PC-3 (cell line): ENCODE measurements around the gene ASCL4. TPM values are rescaled to one million over a fixed set of nuclear protein-coding genes. Genes with fewer than 3 reads are reported as not detected.

Experiments
- ATAC-seq: fragments of 200-7000 bp; cut with Tn5 transposase; 2 replicates; pipeline ENCODE4 v1.9.1; 2020; ENCODE audit warnings: mild to moderate bottlenecking, moderate library complexity
- BruUV-seq: library from RNA; stranded (reverse); fragments of 400-500 nt; replicated peaks from 2 replicates; lab custom pipeline; 2021; lab: Mats Ljungman, UMichigan
- CTCF ChIA-PET: fragments of 300-600 bp; sonication (Branson Sonifier 250); formaldehyde crosslinking; loops from one replicate; lab custom pipeline; 2022; ENCODE audit warnings: antibody characterized with exemption; lab: Charles Lee
- POLR2A ChIA-PET: fragments of 300-600 bp; sonication (Branson Sonifier 250); formaldehyde crosslinking; loops from one replicate; lab custom pipeline; 2022; ENCODE audit warnings: antibody characterized with exemption; ENCODE audit not compliant: unreplicated experiment; lab: Charles Lee
- DNase-seq: peaks from one replicate; pipeline ENCODE4 v3.0.0-alpha.2; 2015
- H2AFZ ChIP-seq: fragments of 300-600 bp; sonication (generic); 2 replicates; pipeline ENCODE4 v1.6.0; 2016; ENCODE audit warnings: antibody characterized with exemption, low read length
- H3F3A ChIP-seq: fragments of 300-600 bp; sonication (generic); one replicate; pipeline ENCODE4 v1.6.0; 2017; ENCODE audit warnings: antibody characterized with exemption, low read length, control low read depth, mild to moderate bottlenecking; ENCODE audit not compliant: unreplicated experiment
- H3K27ac ChIP-seq: fragments of 300-600 bp; sonication (generic); 2 replicates; pipeline ENCODE4 v1.5.1; 2016; ENCODE audit warnings: mild to moderate bottlenecking, low read length
- H3K27me3 ChIP-seq: fragments of 300-600 bp; sonication (generic); 2 replicates; pipeline ENCODE4 v1.6.1; 2016; ENCODE audit warnings: low read length, mixed read lengths
- H3K36me3 ChIP-seq: fragments of 300-600 bp; sonication (generic); 2 replicates; pipeline ENCODE4 v1.6.1; 2016; ENCODE audit warnings: low read depth, mixed run types, low read length, mixed read lengths
- H3K4me1 ChIP-seq: fragments of 300-600 bp; sonication (generic); 2 replicates; pipeline ENCODE4 v1.5.1; 2016; ENCODE audit warnings: low read length; ENCODE audit not compliant: insufficient read depth
- H3K4me2 ChIP-seq: fragments of 300-600 bp; sonication (generic); 2 replicates; pipeline ENCODE4 v1.6.0; 2016; ENCODE audit warnings: low read length
- H3K4me3 ChIP-seq: fragments of 300-600 bp; sonication (generic); 2 replicates; pipeline ENCODE4 v1.5.1; 2016; ENCODE audit warnings: mild to moderate bottlenecking, low read length, mixed read lengths
- H3K79me2 ChIP-seq: fragments of 300-600 bp; sonication (generic); 2 replicates; pipeline ENCODE4 v1.6.1; 2017; ENCODE audit warnings: low read length, mixed read lengths
- H3K9ac ChIP-seq: fragments of 300-600 bp; sonication (generic); 2 replicates; pipeline ENCODE4 v1.6.0; 2016; ENCODE audit warnings: mild to moderate bottlenecking, low read length
- H3K9me2 ChIP-seq: fragments of 300-600 bp; sonication (generic); replicated peaks from 2 replicates; pipeline ENCODE4 v1.6.1; 2016; ENCODE audit warnings: mixed run types, low read length, mixed read lengths
- H3K9me3 ChIP-seq: fragments of 300-600 bp; sonication (generic); 2 replicates; pipeline ENCODE4 v1.6.1; 2016; ENCODE audit warnings: low read length, mixed read lengths
- H4K20me1 ChIP-seq: fragments of 300-600 bp; sonication (generic); 2 replicates; pipeline ENCODE4 v1.6.1; 2016; ENCODE audit warnings: low read length, mixed read lengths
- CTCF ChIP-seq: fragments of 300-600 bp; sonication (generic); conservative IDR thresholded peaks from 2 replicates; pipeline ENCODE4 v1.5.1; 2017; ENCODE audit warnings: antibody characterized with exemption, low read depth, mild to moderate bottlenecking, low read length
- EZH2 ChIP-seq: fragments of 300-600 bp; sonication (generic); IDR thresholded peaks from one replicate; pipeline ENCODE4 v1.6.1; 2017; ENCODE audit warnings: antibody characterized with exemption, mild to moderate bottlenecking, low read length; ENCODE audit not compliant: unreplicated experiment
- EZH2phosphoT487 ChIP-seq: fragments of 300-600 bp; sonication (generic); IDR thresholded peaks from 2 replicates; pipeline ENCODE4 v1.6.1; 2018; ENCODE audit warnings: mild to moderate bottlenecking, antibody characterized with exemption, low read length, borderline replicate concordance
- intact Hi-C: fragments of 100-400 bp; cut with micrococcal nuclease; formaldehyde crosslinking; loops from 2 replicates; pipeline ENCODE4 v1.9.0; 2023
- total RNA-seq: library from RNA; depleted of rRNA; stranded (reverse); fragments of >200 nt; gene quantifications from 2 replicates; pipeline ENCODE4 v1.2.3, GENCODE V29; 2014

The ASCL4 gene
- total RNA-seq, 1 experiment from 2014 or later: not detected

- H3K9me3 ChIP-seq: no peaks in the 10 kb centered on the region
- H2AFZ ChIP-seq: peak overlapping the region; percentile 89
- H3K4me2 ChIP-seq: peak overlapping the region; percentile 84
- H3K9me2 ChIP-seq: no peaks in the 10 kb centered on the region
- DNase-seq: peak; percentile 14
- H3K4me3 ChIP-seq: peak overlapping the region; percentile 80
- H3K36me3 ChIP-seq: peaks cover 19% of the 10 kb centered on the region
- no peaks in the 10 kb centered on the region for H3F3A ChIP-seq
- intact Hi-C loops: loop anchor here (2.0 kb wide), 2 partner anchors 17 to 123 kb away; no protein-coding TSS in a partner anchor
- H3K79me2 ChIP-seq: peaks cover 42% of the 10 kb centered on the region
- H3K4me1 ChIP-seq: peaks cover 17% of the 10 kb centered on the region
- no peak overlapping the region for H3K27ac ChIP-seq
- H3K9ac ChIP-seq: peak overlapping the region; percentile 29; the same call in 1 of the 2 replicates
- peak; percentile 1; the same call in 1 of the 2 replicates for ATAC-seq
- H4K20me1 ChIP-seq: peaks cover 6% of the 10 kb centered on the region; the same call in 1 of the 2 replicates
- POLR2A ChIA-PET: no interaction called here
- H3K27me3 ChIP-seq: no peaks in the 10 kb centered on the region
- BruUV-seq: TSS peak; percentile 60
- CTCF ChIA-PET: no interaction called here
- TF ChIP-seq EZH2: no peak
Observed at GRCh38 chr12:107761502-107761904, 13.0 kb upstream of the ASCL4 start.

- no peak overlapping the region for H3K4me3 ChIP-seq
- peaks cover 7% of the 10 kb centered on the region; the same call in 1 of the 2 replicates for H3K27me3 ChIP-seq
- intact Hi-C loops: no loop called here
Observed at GRCh38 chr12:107762874-107763273, 11.6 kb upstream of the ASCL4 start.

GRCh38 chr12:107764626-107765025, 9.9 kb upstream of the ASCL4 start:
- no peaks in the 10 kb centered on the region for H4K20me1 ChIP-seq
- no peaks in the 10 kb centered on the region for H3K9me3 ChIP-seq
- no peak overlapping the region for H3K9ac ChIP-seq
- TF ChIP-seq EZH2 (no peak), CTCF (no peak), EZH2phosphoT487 (no peak)
- intact Hi-C loops: no loop called here
- no peak overlapping the region for H3K4me3 ChIP-seq
- H3K27ac ChIP-seq: no peak overlapping the region
- DNase-seq (no peak), ATAC-seq (no peak)
- no peaks in the 10 kb centered on the region for H3F3A ChIP-seq
- H3K4me1 ChIP-seq: 0 out of 2 replicates have a peak, but pooled peaks cover 5% of the 10 kb centered on the region
- BruUV-seq: no TSS peak
- CTCF ChIA-PET: no interaction called here
- peaks cover 11% of the 10 kb centered on the region for H3K79me2 ChIP-seq
- H2AFZ ChIP-seq: no peak overlapping the region
- POLR2A ChIA-PET: no interaction called here
- no peaks in the 10 kb centered on the region for H3K9me2 ChIP-seq
- H3K4me2 ChIP-seq: no peak overlapping the region
- H3K27me3 ChIP-seq: peaks cover 21% of the 10 kb centered on the region
- H3K36me3 ChIP-seq: no peaks in the 10 kb centered on the region

More at GRCh38 chr12:107762874-107763273, 11.6 kb upstream of the ASCL4 start:
- CTCF ChIA-PET: no interaction called here
- POLR2A ChIA-PET: no interaction called here
- DNase-seq (no peak), ATAC-seq (no peak)
- no peak overlapping the region for H2AFZ ChIP-seq
- no peaks in the 10 kb centered on the region for H3F3A ChIP-seq
- no peaks in the 10 kb centered on the region for H3K9me3 ChIP-seq
- no peak overlapping the region for H3K27ac ChIP-seq
- no TSS peak for BruUV-seq
- H3K4me1 ChIP-seq: peaks cover 17% of the 10 kb centered on the region
- H4K20me1 ChIP-seq: 0 out of 2 replicates have a peak, but pooled peaks cover under 1% of the 10 kb centered on the region
- no peak overlapping the region for H3K9ac ChIP-seq
- no peaks in the 10 kb centered on the region for H3K9me2 ChIP-seq
- H3K79me2 ChIP-seq: peaks cover 28% of the 10 kb centered on the region
- no peak overlapping the region for H3K4me2 ChIP-seq
- no peak for TF ChIP-seq CTCF
- no peak for TF ChIP-seq EZH2
- TF ChIP-seq EZH2phosphoT487: no peak
- peaks cover 7% of the 10 kb centered on the region; the same call in 1 of the 2 replicates for H3K36me3 ChIP-seq
